Astrocyte of the cerebellum (primary cell): ENCODE results near the gene CFAP45.

ENCODE experiments used
- DNase-seq: peaks from one replicate; pipeline ENCODE4 v3.0.0-alpha.2; 2011; ENCODE audit warnings: low read depth
- H3K4me3 ChIP-seq: 2 replicates; pipeline ENCODE4 v1.5.1; 2011; ENCODE audit warnings: mild to moderate bottlenecking, low read depth, low read length, moderate library complexity
- in situ Hi-C: cut with HindIII; loops from 2 replicates; pipeline ENCODE4 v1.10.0; 2017; ENCODE audit warnings: low sequenced_read_pairs
- TF ChIP-seq, protein P1 (sequence below): IDR thresholded peaks from 2 replicates; pipeline ENCODE4 v1.5.1; 2012; ENCODE audit warnings: low read length, low read depth, moderate library complexity, mild to moderate bottlenecking; ENCODE audit errors: missing control alignments

CFAP45 gene

GRCh38 chr1:159927849-159928431 lies 28.0 kb upstream of the CFAP45 start:
- in situ Hi-C loops, result no loop called here
- no peak for DNase-seq
- H3K4me3 ChIP-seq, result no peak overlapping the region
- TF ChIP-seq, protein P1, sequence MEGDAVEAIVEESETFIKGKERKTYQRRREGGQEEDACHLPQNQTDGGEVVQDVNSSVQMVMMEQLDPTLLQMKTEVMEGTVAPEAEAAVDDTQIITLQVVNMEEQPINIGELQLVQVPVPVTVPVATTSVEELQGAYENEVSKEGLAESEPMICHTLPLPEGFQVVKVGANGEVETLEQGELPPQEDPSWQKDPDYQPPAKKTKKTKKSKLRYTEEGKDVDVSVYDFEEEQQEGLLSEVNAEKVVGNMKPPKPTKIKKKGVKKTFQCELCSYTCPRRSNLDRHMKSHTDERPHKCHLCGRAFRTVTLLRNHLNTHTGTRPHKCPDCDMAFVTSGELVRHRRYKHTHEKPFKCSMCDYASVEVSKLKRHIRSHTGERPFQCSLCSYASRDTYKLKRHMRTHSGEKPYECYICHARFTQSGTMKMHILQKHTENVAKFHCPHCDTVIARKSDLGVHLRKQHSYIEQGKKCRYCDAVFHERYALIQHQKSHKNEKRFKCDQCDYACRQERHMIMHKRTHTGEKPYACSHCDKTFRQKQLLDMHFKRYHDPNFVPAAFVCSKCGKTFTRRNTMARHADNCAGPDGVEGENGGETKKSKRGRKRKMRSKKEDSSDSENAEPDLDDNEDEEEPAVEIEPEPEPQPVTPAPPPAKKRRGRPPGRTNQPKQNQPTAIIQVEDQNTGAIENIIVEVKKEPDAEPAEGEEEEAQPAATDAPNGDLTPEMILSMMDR, result no peak

DNA sequence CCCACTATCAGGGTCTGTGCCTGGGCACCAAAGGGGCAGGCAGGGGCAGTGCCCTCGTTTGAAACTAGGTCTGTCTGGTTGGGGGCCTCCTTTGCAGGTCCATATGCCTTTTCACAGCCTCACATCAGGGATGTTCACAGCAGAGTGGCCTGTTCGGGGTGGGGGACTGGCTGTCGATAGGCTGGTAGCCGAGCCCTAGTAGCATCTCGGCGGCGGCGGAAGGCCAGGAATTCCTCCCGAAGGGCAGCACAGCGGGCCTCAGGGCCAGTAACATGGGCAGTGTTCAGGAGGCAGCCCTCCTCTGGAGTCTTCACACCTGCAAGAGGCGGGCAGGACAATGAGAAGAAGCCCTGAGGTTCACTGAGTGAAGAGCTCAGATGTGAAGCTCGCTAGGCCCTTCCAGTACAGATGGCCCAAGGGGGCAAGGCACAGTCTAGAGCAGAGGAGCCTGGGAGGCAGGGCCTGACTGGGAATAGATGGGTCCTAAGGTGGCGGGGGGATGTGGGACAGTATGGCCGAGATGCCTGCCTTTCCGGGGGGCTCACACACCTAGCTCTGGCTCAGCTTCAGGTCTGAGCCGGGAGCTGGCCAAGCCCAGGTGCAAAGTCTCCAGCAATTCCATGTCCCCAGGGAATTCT lies 27.4 kb upstream of the CFAP45 start:
- TF ChIP-seq, protein P1, result no peak
- H3K4me3 ChIP-seq, result no peak overlapping the region
- no peak for DNase-seq
- in situ Hi-C loops, result no loop called here

- in situ Hi-C loops, result no loop called here
- no peak for DNase-seq
- peak overlapping the region; percentile 93 for H3K4me3 ChIP-seq
- TF ChIP-seq, protein P1, result no peak
Measured at GRCh38 chr1:159925719-159926078, 25.7 kb upstream of the CFAP45 start.

DNA sequence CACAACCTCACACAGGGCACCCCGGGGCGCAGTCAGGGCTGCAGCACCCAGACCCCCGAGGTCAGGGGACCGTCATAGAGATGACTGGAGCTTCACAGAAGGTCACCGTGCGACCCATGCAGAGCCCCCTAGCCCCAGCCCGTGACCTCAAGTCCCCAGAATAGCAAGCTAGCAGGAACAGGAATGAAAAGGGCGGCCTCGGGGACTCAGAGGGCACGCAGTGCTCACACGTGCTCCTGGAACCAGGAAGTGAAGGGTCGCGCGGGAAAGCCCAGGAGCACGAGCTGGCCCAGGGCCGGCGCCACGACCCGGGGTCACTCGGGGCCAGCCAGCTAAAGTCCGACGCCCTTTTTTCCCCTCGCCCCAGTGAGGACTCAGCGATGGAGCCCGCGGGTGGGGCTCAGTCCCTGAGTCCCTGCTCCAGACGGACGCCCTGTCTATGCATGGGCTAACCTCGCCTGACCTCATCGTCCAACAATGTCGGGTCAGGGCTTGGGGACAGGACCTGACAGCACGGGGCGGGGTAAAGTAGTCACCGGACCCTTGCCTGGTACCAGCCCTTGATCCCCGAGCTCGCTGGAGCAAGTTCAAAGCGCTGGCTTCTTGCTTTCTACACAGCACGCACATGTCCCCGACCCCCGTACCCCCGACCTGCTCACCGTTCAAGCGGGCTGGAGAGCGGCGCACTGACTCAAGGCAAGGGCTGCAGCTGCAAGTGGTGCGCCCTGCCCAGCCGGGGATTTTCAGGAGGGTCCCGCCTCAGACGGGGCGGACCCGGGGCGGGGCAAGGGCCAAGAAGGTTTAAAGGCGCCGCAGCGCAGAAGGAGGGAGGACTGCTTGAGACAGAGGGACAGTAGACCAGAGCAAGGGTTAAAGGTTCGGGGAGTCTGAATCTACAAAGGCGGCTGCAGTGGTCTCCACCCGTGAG lies 25.1 kb upstream of the CFAP45 start, which contains the start of gene TAGLN2:
Gene TAGLN2, minus strand, starts transcription at position 717 of the 928 bp plus-strand sequence. CDS start 4,998 bp downstream, outside the sequence.
- in situ Hi-C loops, result no loop called here
- TF ChIP-seq, protein P1, result no peak
- DNase-seq, result peak; percentile 74
- peak within 1 kb of the TSS; percentile 93 for H3K4me3 ChIP-seq

DNA sequence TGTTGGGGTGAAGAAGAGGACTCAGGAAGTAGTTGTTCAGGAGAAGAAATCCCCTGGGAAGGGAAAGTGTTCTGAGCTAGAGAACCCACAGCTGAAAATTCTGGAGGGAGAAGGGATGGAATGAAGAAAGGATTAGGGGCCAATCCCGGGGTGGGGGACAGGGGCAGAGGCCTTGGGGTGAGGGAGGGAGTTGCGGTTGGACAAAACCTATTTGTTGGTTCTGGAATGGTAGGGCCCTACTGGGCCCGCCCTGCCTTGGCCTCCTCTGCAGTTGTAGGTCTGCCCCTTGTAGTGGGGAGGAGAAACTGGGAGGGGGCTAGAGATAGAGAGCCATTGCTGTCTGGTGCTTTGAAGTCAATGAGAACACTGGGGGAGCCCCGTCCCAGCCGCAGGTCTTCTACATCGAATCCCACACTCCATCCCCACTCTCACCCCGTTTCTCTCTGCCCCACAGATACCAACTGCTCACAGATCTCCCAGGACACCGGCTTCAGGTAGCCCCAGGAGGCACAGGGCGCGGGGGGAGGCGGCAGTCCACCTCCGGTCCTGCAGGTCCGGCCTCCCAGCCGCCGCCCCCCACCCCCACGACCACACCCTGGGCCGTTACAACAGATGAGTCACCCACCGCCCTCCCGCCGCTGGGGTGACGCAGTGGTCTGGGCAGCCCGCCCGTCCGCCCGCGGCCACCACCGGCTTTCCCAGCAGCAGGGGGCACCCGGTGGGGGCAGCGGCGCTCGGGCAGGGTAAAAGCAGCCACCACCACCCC lies 24.2 kb upstream of the CFAP45 start:
- TF ChIP-seq, protein P1, result no peak
- DNase-seq, result peak; percentile 78
- in situ Hi-C loops, result no loop called here
- peak overlapping the region; percentile 93 for H3K4me3 ChIP-seq
